ENCODE measurements around the gene RB1.

The RB1 gene

DNA sequence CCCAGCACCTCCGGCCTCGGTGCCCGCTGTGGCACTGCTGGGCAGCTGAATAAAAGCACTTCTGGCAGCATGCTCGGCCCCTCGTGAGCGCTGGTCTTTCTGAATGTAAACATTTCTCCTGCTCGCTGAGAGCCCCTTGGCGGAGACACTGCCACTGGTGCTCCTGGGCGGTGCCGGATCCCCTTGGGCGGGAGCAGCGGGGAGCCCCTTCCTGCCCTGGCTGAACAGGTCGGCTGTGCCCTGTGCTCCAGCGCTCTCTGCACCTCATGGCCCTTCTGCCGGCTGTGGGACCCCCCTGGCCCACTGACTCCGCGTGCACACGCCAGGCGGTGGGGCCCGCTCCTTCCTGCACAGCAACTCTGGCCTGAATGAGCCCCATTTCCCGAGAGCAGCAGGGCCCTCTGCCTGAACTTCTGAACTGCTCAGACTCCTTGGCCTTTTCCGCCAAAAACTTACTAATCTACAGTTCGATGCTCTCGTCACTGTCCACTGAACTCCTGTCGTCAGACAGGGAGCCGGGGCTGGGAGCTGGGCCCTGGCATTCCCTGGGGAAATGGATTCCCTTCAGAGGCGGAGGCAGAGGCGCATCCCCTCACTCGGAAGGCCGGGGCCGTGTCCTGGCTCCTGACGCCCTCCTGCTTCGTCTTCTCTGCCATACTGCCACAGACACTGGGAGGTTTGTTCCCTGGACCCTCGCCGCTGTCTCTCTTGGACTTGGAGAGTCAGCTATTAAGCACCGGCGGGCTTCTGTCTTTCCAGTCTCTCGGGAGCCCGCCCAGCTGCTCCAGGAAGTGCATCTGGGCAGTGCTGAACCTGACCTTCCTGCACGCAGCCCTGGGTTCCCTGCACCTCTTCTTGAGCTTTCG lies 14.2 kb downstream of the RB1 start:
- no peaks in the 10 kb centered on the region for H3K27me3 ChIP-seq (ENCODE audit: control insufficient read depth, insufficient read depth, low read length, poor library complexity, severe bottlenecking)
- H3K36me3 ChIP-seq (ENCODE audit: control insufficient read depth, insufficient read depth, low read length): peaks cover 12% of the 10 kb centered on the region
- H3K27ac ChIP-seq (ENCODE audit: insufficient read depth, low read depth, low read length, poor library complexity, severe bottlenecking): no peak overlapping the region
- H3K4me3 ChIP-seq (ENCODE audit: insufficient read depth, low read depth, low read length): no peak overlapping the region
- 93% methylated on average over 41 of the region's 41 CpGs for WGBS, 2 experiments
- H3K4me1 ChIP-seq (ENCODE audit: control insufficient read depth, insufficient read depth, low read length): no peaks in the 10 kb centered on the region
- no peaks in the 10 kb centered on the region for H3K9me3 ChIP-seq (ENCODE audit: control insufficient read depth, low read length)

DNA sequence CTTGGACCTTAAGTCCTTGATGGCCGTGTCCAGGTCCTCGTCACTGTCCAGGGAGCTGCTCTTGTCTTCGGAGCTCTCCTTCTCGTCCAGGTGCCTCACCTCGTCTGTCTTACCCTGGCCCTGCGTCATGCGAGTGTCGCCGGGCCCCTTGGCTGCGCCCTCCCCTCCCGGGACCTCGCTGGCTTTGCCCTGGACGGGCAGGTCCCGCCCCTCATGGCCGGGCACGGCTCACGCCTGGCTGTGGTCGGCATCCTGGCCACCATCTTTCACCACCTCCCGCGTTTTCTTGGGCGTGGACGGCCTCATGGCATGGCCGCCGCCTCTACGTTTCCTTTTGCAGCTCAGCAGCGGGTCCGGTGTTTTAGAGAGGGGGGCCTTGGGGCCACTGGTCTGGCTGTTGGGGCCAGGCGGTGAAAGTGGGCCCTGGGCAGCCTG lies 14.8 kb downstream of the RB1 start:
- no peak overlapping the region for H3K27ac ChIP-seq (ENCODE audit: insufficient read depth, low read depth, low read length, poor library complexity, severe bottlenecking)
- 95 to 96% methylated on average over 28 of the region's 28 CpGs for WGBS, 2 experiments
- H3K27me3 ChIP-seq (ENCODE audit: control insufficient read depth, insufficient read depth, low read length, poor library complexity, severe bottlenecking): no peaks in the 10 kb centered on the region
- no peaks in the 10 kb centered on the region for H3K9me3 ChIP-seq (ENCODE audit: control insufficient read depth, low read length)
- no peaks in the 10 kb centered on the region for H3K4me1 ChIP-seq (ENCODE audit: control insufficient read depth, insufficient read depth, low read length)
- no peak overlapping the region for H3K4me3 ChIP-seq (ENCODE audit: insufficient read depth, low read depth, low read length)
- H3K36me3 ChIP-seq (ENCODE audit: control insufficient read depth, insufficient read depth, low read length): peaks cover 12% of the 10 kb centered on the region

DNA sequence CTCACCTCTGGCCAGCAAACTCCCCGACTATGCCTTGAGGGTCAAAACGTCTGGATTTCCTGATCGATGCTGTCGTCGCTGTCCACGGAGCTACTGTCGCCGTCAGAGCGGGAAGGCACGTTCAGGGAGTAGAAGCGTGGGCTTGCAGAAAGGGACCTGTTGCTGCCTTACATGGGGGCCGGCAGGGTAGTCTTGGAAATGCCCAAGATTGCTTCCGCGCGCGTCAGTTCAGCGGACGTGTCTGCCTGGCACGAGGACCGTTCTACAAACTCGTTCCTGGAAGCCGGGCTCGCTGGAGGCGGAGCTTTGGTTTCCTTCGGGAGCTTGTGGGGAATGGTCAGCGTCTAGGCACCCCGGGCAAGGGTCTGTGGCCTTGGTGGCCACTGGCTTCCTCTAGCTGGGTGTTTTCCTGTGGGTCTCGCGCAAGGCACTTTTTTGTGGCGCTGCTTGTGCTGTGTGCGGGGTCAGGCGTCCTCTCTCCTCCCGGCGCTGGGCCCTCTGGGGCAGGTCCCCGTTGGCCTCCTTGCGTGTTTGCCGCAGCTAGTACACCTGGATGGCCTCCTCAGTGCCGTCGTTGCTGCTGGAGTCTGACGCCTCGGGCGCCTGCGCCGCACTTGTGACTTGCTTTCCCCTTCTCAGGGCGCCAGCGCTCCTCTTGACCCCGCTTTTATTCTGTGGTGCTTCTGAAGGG lies 15.4 kb downstream of the RB1 start:
- Histone ChIP-seq H3K4me1 (ENCODE audit: control insufficient read depth, insufficient read depth, low read length) (no peaks in the 10 kb centered on the region), H3K36me3 (ENCODE audit: control insufficient read depth, insufficient read depth, low read length) (peaks cover 12% of the 10 kb centered on the region), H3K4me3 (ENCODE audit: insufficient read depth, low read depth, low read length) (no peak overlapping the region), H3K9me3 (ENCODE audit: control insufficient read depth, low read length) (no peaks in the 10 kb centered on the region), H3K27me3 (ENCODE audit: control insufficient read depth, insufficient read depth, low read length, poor library complexity, severe bottlenecking) (no peaks in the 10 kb centered on the region), H3K27ac (ENCODE audit: insufficient read depth, low read depth, low read length, poor library complexity, severe bottlenecking) (no peak overlapping the region)
- WGBS, 2 experiments: 96% methylated on average over 47 of the region's 47 CpGs

GRCh38 chr13:48319531-48320398 lies 16.2 kb downstream of the RB1 start:
- WGBS, 2 experiments: 96% methylated on average over 48 of the region's 48 CpGs
- no peaks in the 10 kb centered on the region for H3K9me3 ChIP-seq (ENCODE audit: control insufficient read depth, low read length)
- H3K4me1 ChIP-seq (ENCODE audit: control insufficient read depth, insufficient read depth, low read length): no peaks in the 10 kb centered on the region
- no peaks in the 10 kb centered on the region for H3K27me3 ChIP-seq (ENCODE audit: control insufficient read depth, insufficient read depth, low read length, poor library complexity, severe bottlenecking)
- peaks cover 12% of the 10 kb centered on the region for H3K36me3 ChIP-seq (ENCODE audit: control insufficient read depth, insufficient read depth, low read length)
- H3K27ac ChIP-seq (ENCODE audit: insufficient read depth, low read depth, low read length, poor library complexity, severe bottlenecking): no peak overlapping the region
- H3K4me3 ChIP-seq (ENCODE audit: insufficient read depth, low read depth, low read length): no peak overlapping the region

- 90 to 92% methylated on average over 20 of the region's 20 CpGs for WGBS, 2 experiments
- no peaks in the 10 kb centered on the region for H3K27me3 ChIP-seq (ENCODE audit: control insufficient read depth, insufficient read depth, low read length, poor library complexity, severe bottlenecking)
- H3K27ac ChIP-seq (ENCODE audit: insufficient read depth, low read depth, low read length, poor library complexity, severe bottlenecking): no peak overlapping the region
- no peaks in the 10 kb centered on the region for H3K4me1 ChIP-seq (ENCODE audit: control insufficient read depth, insufficient read depth, low read length)
- H3K36me3 ChIP-seq (ENCODE audit: control insufficient read depth, insufficient read depth, low read length): peaks cover 12% of the 10 kb centered on the region
- no peaks in the 10 kb centered on the region for H3K9me3 ChIP-seq (ENCODE audit: control insufficient read depth, low read length)
- H3K4me3 ChIP-seq (ENCODE audit: insufficient read depth, low read depth, low read length): no peak overlapping the region
These were observed 16.8 kb downstream of the RB1 start for GRCh38 chr13:48320399-48320790.

- H3K27me3 ChIP-seq (ENCODE audit: control insufficient read depth, insufficient read depth, low read length, poor library complexity, severe bottlenecking): no peaks in the 10 kb centered on the region
- WGBS, 2 experiments: 95 to 96% methylated on average over 35 of the region's 35 CpGs
- peaks cover 12% of the 10 kb centered on the region for H3K36me3 ChIP-seq (ENCODE audit: control insufficient read depth, insufficient read depth, low read length)
- H3K9me3 ChIP-seq (ENCODE audit: control insufficient read depth, low read length): no peaks in the 10 kb centered on the region
- H3K4me3 ChIP-seq (ENCODE audit: insufficient read depth, low read depth, low read length): no peak overlapping the region
- H3K27ac ChIP-seq (ENCODE audit: insufficient read depth, low read depth, low read length, poor library complexity, severe bottlenecking): no peak overlapping the region
- H3K4me1 ChIP-seq (ENCODE audit: control insufficient read depth, insufficient read depth, low read length): no peaks in the 10 kb centered on the region
These were observed 17.4 kb downstream of the RB1 start for GRCh38 chr13:48320891-48321510.

- Histone ChIP-seq H3K4me1 (ENCODE audit: control insufficient read depth, insufficient read depth, low read length) (no peaks in the 10 kb centered on the region), H3K27ac (ENCODE audit: insufficient read depth, low read depth, low read length, poor library complexity, severe bottlenecking) (no peak overlapping the region), H3K4me3 (ENCODE audit: insufficient read depth, low read depth, low read length) (no peak overlapping the region), H3K27me3 (ENCODE audit: control insufficient read depth, insufficient read depth, low read length, poor library complexity, severe bottlenecking) (no peaks in the 10 kb centered on the region), H3K36me3 (ENCODE audit: control insufficient read depth, insufficient read depth, low read length) (peaks cover 12% of the 10 kb centered on the region), H3K9me3 (ENCODE audit: control insufficient read depth, low read length) (no peaks in the 10 kb centered on the region)
These were observed 18.7 kb downstream of the RB1 start for GRCh38 chr13:48322294-48322693.

- Histone ChIP-seq H3K27me3 (ENCODE audit: control insufficient read depth, insufficient read depth, low read length, poor library complexity, severe bottlenecking) (no peaks in the 10 kb centered on the region), H3K4me1 (ENCODE audit: control insufficient read depth, insufficient read depth, low read length) (no peaks in the 10 kb centered on the region), H3K27ac (ENCODE audit: insufficient read depth, low read depth, low read length, poor library complexity, severe bottlenecking) (no peak overlapping the region), H3K9me3 (ENCODE audit: control insufficient read depth, low read length) (no peaks in the 10 kb centered on the region), H3K4me3 (ENCODE audit: insufficient read depth, low read depth, low read length) (no peak overlapping the region), H3K36me3 (ENCODE audit: control insufficient read depth, insufficient read depth, low read length) (no peaks in the 10 kb centered on the region)
- 83 to 92% methylated on average over 1 of the region's 1 CpG for WGBS, 2 experiments
These were observed 30.4 kb downstream of the RB1 start for GRCh38 chr13:48333976-48334375.

GRCh38 chr13:48334534-48335127 lies 31.1 kb downstream of the RB1 start:
- H3K36me3 ChIP-seq (ENCODE audit: control insufficient read depth, insufficient read depth, low read length): no peaks in the 10 kb centered on the region
- H3K27ac ChIP-seq (ENCODE audit: insufficient read depth, low read depth, low read length, poor library complexity, severe bottlenecking): no peak overlapping the region
- no peaks in the 10 kb centered on the region for H3K27me3 ChIP-seq (ENCODE audit: control insufficient read depth, insufficient read depth, low read length, poor library complexity, severe bottlenecking)
- WGBS, 2 experiments: 67 to 83% methylated on average over 1 to 3 of the region's 4 CpGs
- no peaks in the 10 kb centered on the region for H3K9me3 ChIP-seq (ENCODE audit: control insufficient read depth, low read length)
- H3K4me1 ChIP-seq (ENCODE audit: control insufficient read depth, insufficient read depth, low read length): no peaks in the 10 kb centered on the region
- no peak overlapping the region for H3K4me3 ChIP-seq (ENCODE audit: insufficient read depth, low read depth, low read length)
